HG02571 (cell line): ENCODE results near the gene RNF145.
A peak's percentile ranks its signal among the peaks of the same experiment; 100 is the strongest.

Source experiments
- ATAC-seq: cut with Tn5 transposase; IDR thresholded peaks from one replicate; pipeline ENCODE4 v1.9.1; 2021; ENCODE audit warnings: mild to moderate bottlenecking, moderate library complexity; ENCODE audit not compliant: unreplicated experiment

Gene RNF145

GRCh38 chr5:159218595-159219023 lies 9.3 kb upstream of the RNF145 start:
- ATAC-seq, result no peak

- ATAC-seq, result no peak
Measured at GRCh38 chr5:159217236-159217635, 7.9 kb upstream of the RNF145 start.

GRCh38 chr5:159216454-159216853 lies 7.1 kb upstream of the RNF145 start:
- no peak for ATAC-seq

- no peak for ATAC-seq
Measured at GRCh38 chr5:159215886-159216285, 6.5 kb upstream of the RNF145 start.

GRCh38 chr5:159214486-159215271 lies 5.3 kb upstream of the RNF145 start:
- ATAC-seq, result no peak

- ATAC-seq, result no peak
Measured at GRCh38 chr5:159212657-159213462, 3.5 kb upstream of the RNF145 start.

GRCh38 chr5:159211729-159212174 lies 2.4 kb upstream of the RNF145 start:
- no peak for ATAC-seq

- no peak for ATAC-seq
Measured at GRCh38 chr5:159210846-159211245, 1.5 kb upstream of the RNF145 start.

- ATAC-seq, result no peak
Measured at GRCh38 chr5:159210210-159210661, 883 bp upstream of the RNF145 start.

- ATAC-seq, result peak; percentile 6
Measured at GRCh38 chr5:159208514-159209437, 577 bp downstream of the RNF145 start.

- peak; percentile 41 for ATAC-seq
Measured at GRCh38 chr5:159207686-159208513, 1.5 kb downstream of the RNF145 start.

GRCh38 chr5:159207222-159207685 lies 2.1 kb downstream of the RNF145 start:
- peak; percentile 13 for ATAC-seq

- ATAC-seq, result no peak
Measured at GRCh38 chr5:159206818-159207217, 2.5 kb downstream of the RNF145 start.

GRCh38 chr5:159206368-159206767 lies 3.0 kb downstream of the RNF145 start:
- no peak for ATAC-seq

- ATAC-seq, result no peak
Measured at GRCh38 chr5:159203351-159203750, 6.0 kb downstream of the RNF145 start.

GRCh38 chr5:159202151-159202550 lies 7.2 kb downstream of the RNF145 start:
- no peak for ATAC-seq

GRCh38 chr5:159199780-159200179 lies 9.6 kb downstream of the RNF145 start:
- ATAC-seq, result no peak

GRCh38 chr5:159199225-159199624 lies 10.1 kb downstream of the RNF145 start:
- no peak for ATAC-seq

GRCh38 chr5:159198063-159199036 lies 11.0 kb downstream of the RNF145 start:
- peak; percentile 87 for ATAC-seq
